Dedifferentiated amniotic fluid mesenchymal stem cell (primary cell): ENCODE data around the gene FGF19.

Source experiments
- DNase-seq: peaks from one replicate; pipeline ENCODE4 v3.0.0-alpha.2; 2016; ENCODE audit errors: extremely low spot score

The FGF19 gene, protein sequence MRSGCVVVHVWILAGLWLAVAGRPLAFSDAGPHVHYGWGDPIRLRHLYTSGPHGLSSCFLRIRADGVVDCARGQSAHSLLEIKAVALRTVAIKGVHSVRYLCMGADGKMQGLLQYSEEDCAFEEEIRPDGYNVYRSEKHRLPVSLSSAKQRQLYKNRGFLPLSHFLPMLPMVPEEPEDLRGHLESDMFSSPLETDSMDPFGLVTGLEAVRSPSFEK

DNA sequence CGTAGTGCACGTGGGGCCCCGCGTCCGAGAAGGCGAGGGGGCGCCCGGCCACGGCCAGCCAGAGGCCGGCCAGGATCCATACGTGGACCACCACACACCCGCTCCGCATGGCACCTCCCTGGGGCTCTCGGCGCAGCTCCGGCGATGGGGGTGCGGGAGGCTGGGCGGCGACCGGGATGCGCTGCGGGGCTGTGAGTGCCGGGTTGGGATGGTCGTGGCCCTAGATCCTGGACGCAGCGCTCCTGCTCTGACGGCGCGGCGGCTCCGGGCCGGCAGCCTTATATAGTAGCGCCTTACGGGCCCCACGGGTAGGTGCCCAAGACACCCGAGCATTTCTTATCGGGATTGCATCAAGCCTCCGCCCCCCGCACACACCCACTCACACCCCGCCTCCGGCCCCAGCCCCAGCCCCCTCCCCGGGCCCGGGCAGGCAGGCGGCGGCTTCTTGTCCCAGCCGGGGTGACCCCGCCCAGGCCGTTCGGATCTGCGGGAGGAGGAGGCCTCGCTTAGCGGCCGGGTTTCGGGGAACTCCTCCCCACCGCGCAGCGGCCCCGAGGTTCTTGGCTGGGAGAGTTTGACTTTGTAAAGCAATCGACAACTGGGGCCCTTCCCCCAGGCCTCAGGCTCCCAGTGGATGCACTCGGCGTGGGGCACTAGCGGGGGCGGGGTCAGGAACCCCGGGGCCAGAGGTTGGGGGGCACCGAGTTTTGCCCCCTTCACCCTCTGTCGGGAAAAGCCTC lies at the start of gene FGF19:
Gene FGF19 (minus strand): TSS at position 255 of the 740 bp plus-strand sequence. CDS start 146 bp downstream, at position 109.
- DNase-seq, result no peak

DNA sequence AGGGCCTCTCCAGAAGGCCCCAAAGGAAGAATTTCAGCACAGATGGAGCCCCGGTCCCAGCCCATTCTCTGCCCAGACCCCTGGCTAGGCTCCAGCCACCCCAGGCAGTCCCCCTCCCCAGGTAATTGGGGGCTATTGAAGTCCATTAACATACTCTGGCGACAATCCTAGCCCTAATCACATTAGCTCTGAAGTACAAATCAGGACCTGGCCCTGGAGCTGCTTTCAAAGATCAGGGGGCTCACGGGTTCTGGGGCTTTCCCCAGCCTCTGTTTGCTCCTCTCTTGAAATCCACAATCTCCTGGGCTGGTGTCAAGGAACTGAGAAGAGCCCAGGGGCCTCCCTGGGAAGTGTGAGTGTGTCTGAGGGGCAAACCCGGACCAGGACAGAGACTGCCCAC lies 49.1 kb upstream of the FGF19 start:
- no peak for DNase-seq

DNA sequence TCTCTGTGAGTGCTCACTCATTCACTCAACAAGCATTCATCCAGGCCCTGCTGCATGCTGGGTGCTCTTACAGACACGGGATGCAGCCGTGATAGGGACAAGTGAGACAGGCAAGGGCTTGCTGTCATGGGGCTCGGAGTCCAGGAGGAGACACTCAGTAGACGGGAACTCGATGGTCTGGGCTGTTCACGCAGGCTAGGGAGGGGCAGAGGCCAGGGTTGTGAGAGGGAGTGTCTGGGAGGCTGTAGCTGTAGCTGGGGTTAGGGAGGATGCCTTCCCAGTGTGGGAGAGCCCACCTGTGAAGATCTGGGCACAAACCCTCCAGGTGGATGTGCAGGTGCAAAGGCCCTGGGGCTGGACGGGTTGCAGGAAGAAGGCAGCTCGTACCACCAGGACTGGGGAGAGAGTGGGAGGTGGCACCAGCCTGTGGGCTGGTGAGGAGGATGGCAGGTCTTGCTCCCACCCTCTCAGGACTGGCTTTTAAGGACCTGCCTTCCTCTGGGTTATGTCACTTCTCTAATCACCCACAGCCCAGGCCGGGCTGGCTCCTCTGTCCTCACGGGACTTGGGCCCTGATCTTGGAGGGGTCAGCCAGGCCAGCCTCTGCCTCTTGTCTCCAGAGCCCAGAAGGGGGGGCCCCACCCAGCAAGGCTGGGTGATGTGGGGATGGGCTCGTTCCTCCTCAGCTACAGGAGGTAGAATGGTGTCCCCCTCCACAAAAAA lies 47.2 kb upstream of the FGF19 start:
- no peak for DNase-seq

DNA sequence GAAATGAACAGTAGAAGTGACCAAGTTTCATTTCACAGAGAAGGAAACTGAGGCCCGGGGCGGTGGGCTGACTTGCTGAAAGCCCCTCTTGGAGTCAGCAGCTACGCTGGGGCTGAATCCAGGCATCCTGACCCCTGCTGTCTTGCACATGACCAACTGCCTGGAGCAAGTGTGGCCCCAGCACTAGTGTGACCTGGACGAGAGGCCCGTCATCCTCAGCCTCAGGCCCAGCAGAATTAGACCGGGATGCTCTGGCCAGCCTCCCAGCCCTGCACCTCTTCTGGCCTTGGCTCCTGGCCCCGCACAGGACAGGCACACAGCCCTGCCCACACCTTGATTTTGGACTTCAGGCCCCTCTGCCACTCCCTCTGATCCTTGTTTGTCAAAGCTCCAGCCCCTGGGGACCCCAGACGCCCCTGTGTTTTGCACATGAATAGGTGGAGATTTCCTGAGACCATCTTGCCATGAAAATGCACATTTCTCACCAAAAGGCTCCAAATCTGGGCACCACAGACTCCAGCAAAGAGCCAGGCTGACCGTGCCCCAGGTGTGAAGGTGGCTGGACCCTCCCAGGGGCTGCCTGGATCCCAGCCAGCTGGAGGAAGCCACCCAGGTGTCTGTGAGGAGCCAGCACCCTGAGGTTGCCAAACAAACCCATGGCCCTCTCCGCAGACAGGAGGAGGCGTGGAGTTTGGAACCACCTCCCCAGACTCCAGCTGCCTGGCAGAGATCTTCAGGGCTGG lies 46.5 kb upstream of the FGF19 start:
- no peak for DNase-seq

DNA sequence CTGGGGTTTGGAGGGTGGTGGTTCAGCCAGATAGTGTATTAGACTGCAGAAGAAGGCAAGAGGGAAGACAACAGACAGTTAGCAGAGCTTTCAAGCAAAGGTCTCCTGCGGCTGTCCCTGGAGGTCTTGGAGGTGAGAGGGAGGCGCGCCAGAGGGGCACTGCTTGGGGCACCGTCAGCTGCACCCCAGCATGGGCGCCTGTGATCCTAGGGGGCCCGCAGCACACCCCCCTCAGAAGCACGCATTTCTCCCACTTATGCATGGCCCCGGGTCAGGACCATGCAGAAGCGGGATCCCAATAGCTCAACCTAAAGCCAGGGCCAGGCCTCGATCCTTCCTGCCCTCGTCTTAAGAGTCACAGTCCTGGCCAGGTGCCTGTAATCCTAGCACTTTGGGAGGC lies 44.8 kb upstream of the FGF19 start:
- peak; percentile 9 for DNase-seq

DNA sequence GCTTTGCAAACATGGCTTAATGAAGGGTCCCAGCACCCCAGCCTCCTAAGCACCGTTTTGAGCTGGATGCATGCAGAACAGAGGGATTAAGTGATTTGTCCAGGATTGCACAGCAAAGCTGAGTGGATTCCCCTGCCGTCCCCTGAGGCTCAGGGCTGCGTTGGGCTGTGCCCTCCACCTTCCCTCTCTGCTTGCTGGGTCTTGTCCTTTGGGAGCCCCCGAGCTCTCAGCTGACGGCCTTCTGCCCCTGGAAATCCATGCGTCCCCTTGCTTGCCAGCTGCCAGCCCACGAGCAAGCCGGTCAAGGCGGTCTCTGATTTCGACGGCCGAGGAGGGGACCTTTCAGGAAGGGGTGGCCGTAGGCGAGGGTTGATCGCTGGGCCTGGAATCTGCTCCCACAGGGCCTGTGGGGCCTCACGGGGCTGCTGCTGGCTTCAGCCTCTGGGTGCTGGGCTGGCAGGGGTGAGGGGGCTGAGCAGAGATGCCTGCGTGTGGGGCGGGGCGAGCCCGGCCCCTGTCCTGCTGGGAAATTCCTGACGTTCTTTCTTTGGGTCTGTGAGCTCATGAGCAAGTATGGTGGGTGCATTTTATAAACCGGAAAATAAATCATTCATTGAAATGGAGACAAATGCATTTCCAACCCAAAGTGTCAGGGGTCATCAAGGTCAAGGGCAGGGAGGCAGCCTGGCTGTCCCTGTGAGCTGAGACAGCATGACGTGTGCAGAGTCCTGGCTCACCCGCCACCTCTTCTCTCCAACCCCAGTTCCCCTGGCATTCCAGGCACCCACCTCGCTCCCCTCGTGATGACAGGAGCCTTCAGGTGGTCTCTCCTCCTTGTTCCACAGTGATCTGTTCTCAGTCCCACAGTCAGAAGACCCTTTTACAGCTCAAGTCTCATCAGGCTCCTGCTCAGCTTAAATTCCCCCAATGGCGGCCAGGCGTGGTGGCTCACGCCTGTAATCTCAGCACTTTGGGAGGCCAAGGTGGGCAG lies 43.2 kb upstream of the FGF19 start:
- DNase-seq, result peak; percentile 10

DNA sequence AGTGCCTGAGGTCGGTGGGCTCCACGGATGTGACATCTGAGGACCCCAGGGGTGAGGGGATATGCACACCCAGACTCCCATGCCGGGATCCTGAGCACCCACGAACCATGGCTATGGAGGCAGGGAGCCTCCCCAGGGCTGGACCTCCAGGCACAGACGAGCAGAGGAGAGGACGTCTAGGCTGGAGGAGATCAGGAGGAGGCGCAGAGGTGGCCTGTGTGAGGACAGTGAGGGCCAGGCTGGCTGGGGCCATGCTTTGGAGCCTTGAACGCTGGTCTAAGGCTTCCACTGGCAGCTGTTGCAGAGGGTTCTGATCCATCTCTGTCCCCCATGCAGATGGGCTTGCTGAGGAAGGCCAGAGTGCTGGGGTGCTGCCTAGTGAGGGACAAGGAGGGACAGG lies 42.3 kb upstream of the FGF19 start:
- no peak for DNase-seq

DNA sequence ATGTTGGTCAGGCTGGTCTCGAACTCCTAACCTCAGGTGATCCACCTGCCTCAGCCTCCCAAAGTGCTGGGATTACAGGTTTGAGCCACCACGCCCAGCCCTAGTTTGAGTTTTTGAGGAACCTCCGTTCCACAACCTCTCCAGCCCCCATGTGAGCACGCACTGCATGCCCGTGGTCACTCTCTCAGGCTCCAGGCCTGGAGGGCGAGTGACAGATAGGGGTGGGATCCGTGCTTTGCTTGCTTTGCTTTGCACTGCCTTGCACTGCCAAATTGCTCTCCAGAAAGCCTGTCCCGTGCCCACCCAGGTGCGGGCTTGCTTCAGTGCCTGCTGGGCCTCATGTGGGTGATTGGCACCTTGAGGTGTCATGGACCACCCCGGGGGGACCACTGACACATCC lies 41.4 kb upstream of the FGF19 start:
- peak; percentile 4 for DNase-seq

DNA sequence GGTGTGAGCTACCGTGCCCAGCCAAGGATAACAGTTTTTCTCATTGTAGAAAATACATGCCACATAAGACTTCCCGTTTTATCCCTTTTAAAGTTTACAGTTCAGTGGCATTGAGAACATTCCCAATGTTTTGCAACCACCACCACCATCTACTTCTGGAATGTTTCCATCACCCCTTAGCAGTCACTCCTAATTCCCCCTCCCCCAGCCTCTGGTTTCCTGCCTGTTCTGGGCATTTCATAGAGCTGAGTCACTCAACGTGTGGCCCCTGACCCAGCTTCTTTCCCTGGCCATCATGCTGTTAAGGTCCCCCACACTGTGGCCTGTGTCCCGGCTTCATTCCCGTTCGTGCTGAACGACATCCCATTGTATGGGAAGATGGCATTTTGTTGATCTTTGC lies 40.6 kb upstream of the FGF19 start:
- peak; percentile 14 for DNase-seq

DNA sequence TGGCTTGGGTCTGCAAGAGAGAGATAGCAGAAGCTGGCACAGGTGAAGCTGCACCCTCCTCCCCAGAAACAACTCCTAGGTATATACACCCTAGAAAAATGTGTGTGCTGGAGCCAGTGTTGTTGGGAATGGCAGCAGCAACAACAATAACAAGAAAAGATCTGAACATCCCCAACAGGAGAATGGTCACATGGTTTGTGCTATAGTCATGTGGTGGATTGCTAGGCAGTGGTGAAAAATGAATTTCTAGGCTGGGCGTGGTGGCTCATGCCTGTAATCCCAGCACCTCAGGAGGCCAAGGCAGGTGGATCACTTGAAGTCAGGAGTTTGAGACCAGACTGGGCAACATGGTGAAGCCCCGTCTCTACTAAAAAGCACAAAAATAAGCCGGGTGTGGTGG lies 31.0 kb upstream of the FGF19 start:
- no peak for DNase-seq

DNA sequence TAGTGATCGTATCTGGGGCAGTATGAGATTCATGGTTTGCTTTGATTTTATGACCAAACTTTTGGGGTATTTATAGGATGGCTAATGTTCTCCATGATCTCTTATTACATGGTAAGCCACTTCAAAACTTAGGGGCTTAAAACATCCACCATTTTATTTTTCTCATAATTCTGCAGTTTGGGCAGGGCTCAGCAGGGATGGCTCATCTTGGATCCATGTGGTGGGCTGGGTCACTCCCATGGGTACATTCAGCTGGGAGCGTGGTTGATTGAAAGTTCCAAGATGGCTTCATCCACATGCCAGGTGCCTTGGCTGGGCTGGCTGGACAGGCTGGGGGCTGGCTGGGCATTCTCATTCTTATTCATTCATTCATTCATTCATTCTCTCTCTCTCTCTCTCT lies 30.5 kb upstream of the FGF19 start:
- no peak for DNase-seq

DNA sequence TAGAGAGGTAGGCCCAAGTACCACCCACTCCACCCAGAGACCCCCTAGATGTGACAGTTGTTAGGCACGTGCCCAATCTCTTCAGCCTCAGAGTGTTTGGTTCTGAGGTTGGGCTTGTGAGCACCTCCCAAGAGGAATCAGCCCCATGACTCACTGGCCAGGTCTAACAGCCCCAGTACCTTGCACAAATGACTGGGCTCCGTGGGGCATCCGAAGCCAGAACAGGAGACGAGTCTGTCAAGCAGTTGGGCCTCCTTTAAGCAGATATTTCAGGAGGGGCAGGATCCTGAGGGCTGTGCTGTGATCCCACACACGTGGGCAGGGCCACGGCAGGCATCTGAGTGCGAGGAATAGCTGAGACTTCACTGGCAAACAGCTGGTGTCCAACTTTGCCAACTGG lies 29.1 kb upstream of the FGF19 start:
- DNase-seq, result no peak

DNA sequence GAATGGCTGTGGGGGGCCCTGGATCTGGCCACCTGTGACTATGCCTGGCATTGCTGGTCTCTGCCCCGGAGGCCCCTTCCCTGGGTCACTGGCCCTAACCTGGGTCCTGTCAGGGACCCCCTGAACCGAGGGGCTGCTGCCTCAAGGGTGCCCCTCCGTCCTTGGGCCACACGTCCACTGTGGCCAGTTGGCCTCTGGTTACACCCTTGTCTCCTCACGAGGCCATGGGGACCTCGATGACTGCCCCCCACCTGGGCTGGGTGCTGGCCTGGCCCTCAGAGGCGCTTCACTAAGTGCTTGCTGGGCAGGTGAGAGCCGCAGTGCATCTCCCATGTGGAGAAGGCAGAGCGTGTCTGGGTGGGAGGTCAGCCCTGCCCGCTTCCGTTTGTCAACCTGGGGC lies 27.3 kb upstream of the FGF19 start:
- no peak for DNase-seq

DNA sequence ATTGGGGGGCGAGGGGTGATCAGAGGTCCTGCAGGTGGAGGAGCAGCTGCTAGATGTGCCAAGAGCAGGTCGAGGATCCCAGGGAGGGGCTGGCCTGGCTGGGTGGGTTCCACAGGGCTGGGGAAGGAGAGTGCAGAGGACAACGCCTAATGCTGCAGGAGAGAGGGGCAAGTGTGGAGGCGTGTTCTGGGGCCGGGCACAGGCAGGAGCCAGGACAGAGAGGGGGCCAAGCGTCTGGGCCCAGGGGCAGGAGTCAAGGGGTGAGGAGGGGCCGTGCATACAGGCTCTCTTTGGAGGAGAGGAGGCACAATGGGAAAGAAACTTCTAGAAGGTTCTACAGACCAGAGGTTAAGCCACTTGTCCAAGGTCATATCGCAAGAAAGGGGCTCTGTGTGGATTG lies 26.7 kb upstream of the FGF19 start:
- DNase-seq, result no peak

DNA sequence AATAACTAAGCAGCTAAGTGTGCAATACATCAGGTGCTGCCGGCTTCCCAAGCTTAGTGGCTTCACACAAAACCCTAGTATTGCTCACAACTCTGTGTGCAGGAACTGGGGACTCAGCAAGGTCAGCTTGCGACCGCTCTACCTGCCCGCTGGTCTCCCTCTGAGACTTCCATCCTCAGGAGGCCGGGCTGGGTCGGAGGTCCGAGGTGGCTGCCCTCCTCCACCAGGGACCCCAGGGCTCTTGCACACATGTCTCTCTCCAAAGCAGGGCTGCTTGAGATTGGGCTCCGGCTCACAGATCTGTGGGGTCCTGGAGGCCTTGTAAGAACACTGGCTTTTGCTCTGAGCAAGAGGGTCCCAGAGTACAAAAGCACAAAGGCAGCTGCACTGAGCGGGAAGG lies 25.4 kb upstream of the FGF19 start:
- no peak for DNase-seq

DNA sequence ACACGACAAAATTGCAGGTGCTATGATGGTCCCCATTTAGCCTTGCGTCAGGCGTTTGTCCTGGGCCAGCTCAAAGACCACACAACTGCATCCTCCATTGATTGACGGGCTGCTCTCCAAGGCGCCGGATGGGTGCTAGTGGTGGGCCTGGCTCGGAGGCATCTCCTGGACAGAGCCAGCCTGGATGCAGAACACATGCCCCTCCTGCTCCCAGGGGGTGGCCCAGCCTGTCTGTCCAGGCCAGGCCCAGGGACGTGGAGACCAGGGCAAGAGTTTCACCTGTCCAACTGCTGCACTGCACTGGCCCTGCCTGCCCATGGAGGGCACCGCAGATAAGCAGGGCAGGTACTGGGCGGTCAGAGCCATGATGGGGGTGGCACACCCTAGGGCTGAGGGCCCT lies 23.4 kb upstream of the FGF19 start:
- DNase-seq, result no peak

DNA sequence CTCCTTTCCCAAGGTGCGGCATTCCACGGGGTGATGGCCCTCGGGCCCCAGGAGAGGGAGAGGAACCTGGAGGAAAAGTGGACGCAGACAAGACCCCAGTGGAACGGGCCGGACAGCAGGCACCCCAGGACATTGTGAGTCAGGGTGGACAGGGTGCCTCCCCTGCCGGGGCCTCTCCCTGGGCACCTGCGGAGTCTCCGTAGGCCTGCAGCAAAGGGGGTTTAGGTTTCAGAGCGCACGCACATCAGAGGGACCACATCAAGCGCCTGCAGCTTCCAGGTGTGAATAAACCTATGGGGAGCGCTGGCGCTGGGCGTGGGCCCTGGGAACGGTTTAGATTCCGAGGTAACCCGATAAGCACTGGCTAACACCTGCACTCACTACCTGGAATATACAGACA lies 22.7 kb upstream of the FGF19 start:
- no peak for DNase-seq

DNA sequence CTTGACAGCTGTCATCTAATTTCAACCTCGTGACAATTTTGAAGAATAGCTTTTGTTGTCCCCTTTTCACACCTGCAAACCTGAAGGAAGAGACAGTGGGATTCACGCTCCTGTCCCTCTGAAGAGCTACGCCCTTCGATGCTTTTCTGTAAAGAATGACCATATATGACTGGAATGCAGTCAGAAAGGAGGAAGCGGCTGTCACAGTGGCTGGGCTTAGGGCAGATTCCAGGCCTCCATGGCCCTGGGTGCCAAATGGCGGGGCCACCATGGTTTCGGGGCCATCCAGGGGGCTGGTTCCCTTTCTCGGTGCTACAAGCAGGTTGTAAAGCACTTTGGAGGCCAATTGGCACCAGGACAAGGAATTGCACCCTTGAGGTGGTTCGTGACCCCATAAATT lies 22.2 kb upstream of the FGF19 start:
- DNase-seq, result no peak

DNA sequence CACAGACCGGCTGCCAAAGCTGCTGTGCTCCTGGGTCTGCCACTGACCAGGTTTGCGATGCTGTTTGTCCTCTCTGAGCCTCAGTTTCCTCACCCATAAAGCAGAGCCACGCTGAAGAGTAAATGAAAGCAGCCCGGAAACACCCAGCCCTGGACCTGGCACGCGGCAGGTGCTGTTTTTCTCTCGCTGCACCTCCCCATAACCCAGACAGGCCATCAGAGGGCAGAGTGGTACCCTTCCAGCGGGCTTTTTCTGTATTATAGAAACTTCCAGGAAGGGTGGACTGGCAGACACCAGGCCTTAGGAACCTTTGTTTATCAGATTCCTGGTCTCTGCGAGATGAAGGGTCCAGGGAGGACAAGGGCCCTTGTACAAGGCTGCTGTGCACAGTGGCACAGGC lies 17.9 kb upstream of the FGF19 start:
- DNase-seq, result no peak

DNA sequence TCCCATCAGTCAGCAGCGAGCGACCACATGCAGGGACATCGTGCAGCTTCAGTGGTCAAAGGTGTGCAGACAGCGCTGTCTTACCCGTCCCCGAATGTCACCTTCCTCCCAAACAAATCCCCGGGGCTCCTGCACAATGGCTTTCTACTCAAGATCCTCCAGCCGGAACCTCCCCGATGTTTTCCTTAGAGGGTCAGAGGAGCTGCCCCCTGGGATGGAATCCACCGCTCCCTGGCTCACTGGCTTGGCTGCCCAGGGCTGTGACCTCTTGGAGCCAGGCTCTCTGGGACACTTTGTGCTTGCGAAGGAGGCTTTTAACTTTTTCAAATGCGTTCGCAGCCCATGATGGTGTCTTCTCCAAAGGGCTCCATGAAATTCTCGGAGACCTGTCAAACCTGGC lies 17.3 kb upstream of the FGF19 start:
- no peak for DNase-seq

DNA sequence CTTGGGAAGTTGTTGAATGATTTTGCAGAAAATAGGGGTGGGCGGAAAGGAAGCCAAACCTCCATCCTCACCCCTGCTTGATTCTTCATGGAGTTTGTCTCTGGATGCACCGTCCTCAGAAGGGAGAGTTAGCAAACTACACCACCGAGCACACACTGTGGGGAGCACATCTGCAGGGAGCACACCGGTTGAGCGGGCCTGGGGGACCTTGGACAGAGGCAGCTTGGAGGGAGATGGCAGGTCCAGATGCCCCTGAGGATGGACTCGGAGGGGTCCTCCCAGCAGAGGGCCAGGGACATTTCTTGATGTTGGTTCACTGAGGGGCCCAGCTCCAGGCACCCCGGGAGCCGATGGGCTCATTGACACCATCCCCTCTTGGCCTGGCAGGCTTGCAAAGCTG lies 15.1 kb upstream of the FGF19 start:
- DNase-seq, result no peak
